Neural progenitor cell (in vitro differentiated cells): ENCODE results near the gene PARVG. TPM values are rescaled to one million over a fixed set of nuclear protein-coding genes. Genes with fewer than 3 reads are reported as not detected.

Source experiments
- DNase-seq: peaks from one replicate; pipeline ENCODE4 v3.0.0-alpha.2; 2016; ENCODE audit warnings: low spot score
- H2AFZ ChIP-seq: fragments of 200-600 bp; sonication (generic); replicated peaks from 2 replicates; pipeline ENCODE4 v1.6.1; 2016; ENCODE audit warnings: antibody characterized with exemption
- H3F3A ChIP-seq: fragments of 200-600 bp; sonication (generic); 2 replicates; pipeline ENCODE4 v1.6.1; 2016; ENCODE audit warnings: antibody characterized with exemption, low read depth
- H3K27ac ChIP-seq: fragments of 200-600 bp; sonication (generic); 2 replicates; pipeline ENCODE4 v1.5.1; 2016; ENCODE audit warnings: mild to moderate bottlenecking
- H3K27me3 ChIP-seq: fragments of 200-600 bp; sonication (generic); 2 replicates; pipeline ENCODE4 v1.6.1; 2016; ENCODE audit warnings: mild to moderate bottlenecking, moderate library complexity
- H3K36me3 ChIP-seq: fragments of 200-600 bp; sonication (generic); 2 replicates; pipeline ENCODE4 v1.5.1; 2016
- H3K4me1 ChIP-seq: fragments of 200-600 bp; sonication (generic); 2 replicates; pipeline ENCODE4 v1.6.1; 2016; ENCODE audit warnings: mixed run types
- H3K4me2 ChIP-seq: fragments of 200-600 bp; sonication (generic); 2 replicates; pipeline ENCODE4 v1.6.1; 2016
- H3K4me3 ChIP-seq: fragments of 200-600 bp; sonication (generic); 2 replicates; pipeline ENCODE4 v1.5.1; 2016
- H3K79me2 ChIP-seq: fragments of 200-600 bp; sonication (generic); 2 replicates; pipeline ENCODE4 v1.6.1; 2016; ENCODE audit warnings: low read depth
- H3K9ac ChIP-seq: fragments of 200-600 bp; sonication (generic); 2 replicates; pipeline ENCODE4 v1.6.1; 2016
- H3K9me3 ChIP-seq: fragments of 200-600 bp; sonication (generic); 2 replicates; pipeline ENCODE4 v1.5.1; 2016; ENCODE audit warnings: low read depth
- H4K20me1 ChIP-seq: fragments of 200-600 bp; sonication (generic); 2 replicates; pipeline ENCODE4 v1.6.1; 2016; ENCODE audit warnings: low read depth
- H3K27ac Mint-ChIP-seq: 3 replicates; pipeline ENCODE4 v1.8.0; 2021; ENCODE audit warnings: mixed read lengths
- H3K27me3 Mint-ChIP-seq: 2 replicates; pipeline ENCODE4 v1.8.0; 2022; ENCODE audit warnings: low read depth, mild to moderate bottlenecking, inconsistent platforms, moderate library complexity, mixed read lengths; ENCODE audit not compliant: insufficient read depth
- H3K36me3 Mint-ChIP-seq: 3 replicates; pipeline ENCODE4 v1.8.0; 2021; ENCODE audit warnings: mixed read lengths
- H3K4me1 Mint-ChIP-seq: 3 replicates; pipeline ENCODE4 v1.8.0; 2021; ENCODE audit warnings: mixed read lengths
- H3K4me3 Mint-ChIP-seq: 3 replicates; pipeline ENCODE4 v1.8.0; 2021; ENCODE audit warnings: mild to moderate bottlenecking, moderate library complexity, mixed read lengths
- H3K9me3 Mint-ChIP-seq: 3 replicates; pipeline ENCODE4 v1.8.0; 2020; ENCODE audit warnings: mixed read lengths
- EZH2 ChIP-seq: fragments of 200-600 bp; sonication (generic); IDR thresholded peaks from 2 replicates; pipeline ENCODE4 v1.6.1; 2017; ENCODE audit warnings: antibody characterized with exemption, mild to moderate bottlenecking, moderate library complexity
- EZH2phosphoT487 ChIP-seq: fragments of 200-600 bp; sonication (generic); IDR thresholded peaks from 2 replicates; pipeline ENCODE4 v1.6.1; 2017; ENCODE audit warnings: antibody characterized with exemption
- total RNA-seq: library from RNA; depleted of rRNA; stranded (reverse); fragments of >200 nt; gene quantifications from 2 replicates; pipeline ENCODE4 v1.2.3, GENCODE V29; 2015; ENCODE audit warnings: low replicate concordance
- TF ChIP-seq, protein P1 (sequence below): fragments of 200-600 bp; sonication (generic); IDR thresholded peaks from 2 replicates; pipeline ENCODE4 v1.5.1; 2017; ENCODE audit warnings: antibody characterized with exemption, mild to moderate bottlenecking

The PARVG gene
- total RNA-seq, 1 donor from 2014 or later, result not detected

DNA sequence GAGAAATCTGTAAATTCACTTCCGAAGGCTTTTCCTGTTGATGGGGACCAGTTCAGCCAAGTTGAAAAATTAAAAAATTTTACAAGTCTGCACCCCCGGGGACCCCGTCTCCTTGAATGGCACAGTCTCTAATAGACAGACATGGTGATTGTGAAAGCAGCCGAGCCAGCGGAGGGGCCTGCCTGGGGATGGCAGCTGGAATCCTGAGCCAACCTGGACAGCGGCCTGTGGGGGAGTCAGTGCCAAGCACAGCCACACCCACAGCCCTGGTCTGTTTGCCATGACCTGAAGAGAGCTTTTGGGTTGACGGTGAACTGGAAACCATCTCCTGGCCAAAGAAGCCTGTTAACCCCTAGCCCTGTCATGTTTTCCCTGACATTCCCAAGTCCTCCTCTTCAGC lies 64.7 kb downstream of the PARVG start:
- Histone ChIP-seq H3K9ac (no peak overlapping the region), H3K4me3 (no peak overlapping the region), H3K4me1 (no peaks in the 10 kb centered on the region), H3K9me3 (no peaks in the 10 kb centered on the region), H3K4me2 (no peak overlapping the region), H3K27ac (no peak overlapping the region), H4K20me1 (no peaks in the 10 kb centered on the region), H3K79me2 (no peaks in the 10 kb centered on the region), H3K36me3 (no peaks in the 10 kb centered on the region), H3F3A (no peaks in the 10 kb centered on the region), H2AFZ (no peak overlapping the region), H3K27me3 (no peaks in the 10 kb centered on the region)
- TF ChIP-seq, protein P1, sequence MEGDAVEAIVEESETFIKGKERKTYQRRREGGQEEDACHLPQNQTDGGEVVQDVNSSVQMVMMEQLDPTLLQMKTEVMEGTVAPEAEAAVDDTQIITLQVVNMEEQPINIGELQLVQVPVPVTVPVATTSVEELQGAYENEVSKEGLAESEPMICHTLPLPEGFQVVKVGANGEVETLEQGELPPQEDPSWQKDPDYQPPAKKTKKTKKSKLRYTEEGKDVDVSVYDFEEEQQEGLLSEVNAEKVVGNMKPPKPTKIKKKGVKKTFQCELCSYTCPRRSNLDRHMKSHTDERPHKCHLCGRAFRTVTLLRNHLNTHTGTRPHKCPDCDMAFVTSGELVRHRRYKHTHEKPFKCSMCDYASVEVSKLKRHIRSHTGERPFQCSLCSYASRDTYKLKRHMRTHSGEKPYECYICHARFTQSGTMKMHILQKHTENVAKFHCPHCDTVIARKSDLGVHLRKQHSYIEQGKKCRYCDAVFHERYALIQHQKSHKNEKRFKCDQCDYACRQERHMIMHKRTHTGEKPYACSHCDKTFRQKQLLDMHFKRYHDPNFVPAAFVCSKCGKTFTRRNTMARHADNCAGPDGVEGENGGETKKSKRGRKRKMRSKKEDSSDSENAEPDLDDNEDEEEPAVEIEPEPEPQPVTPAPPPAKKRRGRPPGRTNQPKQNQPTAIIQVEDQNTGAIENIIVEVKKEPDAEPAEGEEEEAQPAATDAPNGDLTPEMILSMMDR, result no peak
- TF ChIP-seq EZH2phosphoT487, result no peak
- TF ChIP-seq EZH2, result no peak
- Mint-ChIP-seq H3K36me3 (peaks cover 5% of the 10 kb centered on the region), H3K27me3 (no peaks in the 10 kb centered on the region), H3K4me3 (no peak overlapping the region), H3K9me3 (peaks cover 14% of the 10 kb centered on the region), H3K27ac (peak overlapping the region; percentile 38), H3K4me1 (no peaks in the 10 kb centered on the region)
- DNase-seq, result no peak

- H3K4me3 Mint-ChIP-seq, result no peak overlapping the region
- H3K27me3 ChIP-seq, result no peaks in the 10 kb centered on the region
- no peak overlapping the region for H3K4me2 ChIP-seq
- H3K9me3 ChIP-seq, result no peaks in the 10 kb centered on the region
- H3K4me1 ChIP-seq, result no peaks in the 10 kb centered on the region
- peaks cover 5% of the 10 kb centered on the region for H3K36me3 Mint-ChIP-seq
- DNase-seq, result no peak
- no peaks in the 10 kb centered on the region for H3K79me2 ChIP-seq
- no peaks in the 10 kb centered on the region for H3K4me1 Mint-ChIP-seq
- no peak overlapping the region for H3K9ac ChIP-seq
- no peak overlapping the region for H3K4me3 ChIP-seq
- no peak overlapping the region for H3K27ac ChIP-seq
- no peak overlapping the region for H2AFZ ChIP-seq
- H3F3A ChIP-seq, result no peaks in the 10 kb centered on the region
- H3K9me3 Mint-ChIP-seq, result peaks cover 18% of the 10 kb centered on the region
- TF ChIP-seq, protein P1, result no peak
- no peak for TF ChIP-seq EZH2phosphoT487
- TF ChIP-seq EZH2, result no peak
- H3K27me3 Mint-ChIP-seq, result no peaks in the 10 kb centered on the region
- H3K36me3 ChIP-seq, result no peaks in the 10 kb centered on the region
- H3K27ac Mint-ChIP-seq, result no peak overlapping the region
- no peaks in the 10 kb centered on the region for H4K20me1 ChIP-seq
Observed at GRCh38 chr22:44245867-44246266, 65.1 kb downstream of the PARVG start.

- Histone ChIP-seq H3K79me2 (no peaks in the 10 kb centered on the region), H3K36me3 (no peaks in the 10 kb centered on the region), H3F3A (no peaks in the 10 kb centered on the region), H3K27ac (no peak overlapping the region), H3K4me1 (no peaks in the 10 kb centered on the region), H3K9ac (no peak overlapping the region), H4K20me1 (no peaks in the 10 kb centered on the region), H3K9me3 (no peaks in the 10 kb centered on the region), H2AFZ (no peak overlapping the region), H3K4me2 (no peak overlapping the region), H3K4me3 (no peak overlapping the region), H3K27me3 (no peaks in the 10 kb centered on the region)
- no peaks in the 10 kb centered on the region for H3K4me1 Mint-ChIP-seq
- DNase-seq, result no peak
- no peaks in the 10 kb centered on the region for H3K27me3 Mint-ChIP-seq
- peaks cover 5% of the 10 kb centered on the region for H3K36me3 Mint-ChIP-seq
- H3K4me3 Mint-ChIP-seq, result no peak overlapping the region
- no peak for TF ChIP-seq EZH2phosphoT487
- TF ChIP-seq EZH2, result no peak
- TF ChIP-seq, protein P1, result no peak
- no peak overlapping the region for H3K27ac Mint-ChIP-seq
- peaks cover 20% of the 10 kb centered on the region for H3K9me3 Mint-ChIP-seq
Observed at GRCh38 chr22:44246615-44247326, 66.0 kb downstream of the PARVG start.
